ENCODE results near the gene GKN1.

DNA sequence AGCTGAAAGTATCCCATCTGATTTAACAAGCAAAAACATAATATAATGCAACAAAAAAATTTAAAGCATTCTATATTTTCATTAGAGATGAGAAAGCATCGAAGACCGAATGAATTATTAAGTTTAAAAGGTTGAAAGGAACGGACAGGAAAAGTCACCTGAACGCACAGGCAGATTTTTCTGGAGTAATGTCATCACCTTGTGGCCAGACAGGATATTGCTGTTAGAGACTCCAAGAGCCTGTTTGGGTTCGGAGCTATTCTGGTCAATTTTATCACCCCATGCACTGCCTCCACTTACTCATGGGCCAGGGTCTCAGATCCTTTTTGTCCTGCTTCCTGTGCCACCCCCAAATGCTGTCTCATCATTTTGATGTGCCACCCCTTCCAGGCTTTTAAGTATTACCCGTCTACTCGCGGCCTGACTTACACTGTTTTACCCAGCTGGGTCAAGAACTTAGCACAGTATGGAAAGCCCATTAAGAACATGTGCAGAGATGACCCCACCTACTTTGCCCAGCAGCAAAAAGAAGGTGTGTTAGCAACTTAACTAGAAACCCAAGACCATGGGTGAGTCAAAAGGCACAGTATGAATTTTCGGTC is 49.0 kb upstream of the GKN1 start:
- TF ChIP-seq, protein P1, sequence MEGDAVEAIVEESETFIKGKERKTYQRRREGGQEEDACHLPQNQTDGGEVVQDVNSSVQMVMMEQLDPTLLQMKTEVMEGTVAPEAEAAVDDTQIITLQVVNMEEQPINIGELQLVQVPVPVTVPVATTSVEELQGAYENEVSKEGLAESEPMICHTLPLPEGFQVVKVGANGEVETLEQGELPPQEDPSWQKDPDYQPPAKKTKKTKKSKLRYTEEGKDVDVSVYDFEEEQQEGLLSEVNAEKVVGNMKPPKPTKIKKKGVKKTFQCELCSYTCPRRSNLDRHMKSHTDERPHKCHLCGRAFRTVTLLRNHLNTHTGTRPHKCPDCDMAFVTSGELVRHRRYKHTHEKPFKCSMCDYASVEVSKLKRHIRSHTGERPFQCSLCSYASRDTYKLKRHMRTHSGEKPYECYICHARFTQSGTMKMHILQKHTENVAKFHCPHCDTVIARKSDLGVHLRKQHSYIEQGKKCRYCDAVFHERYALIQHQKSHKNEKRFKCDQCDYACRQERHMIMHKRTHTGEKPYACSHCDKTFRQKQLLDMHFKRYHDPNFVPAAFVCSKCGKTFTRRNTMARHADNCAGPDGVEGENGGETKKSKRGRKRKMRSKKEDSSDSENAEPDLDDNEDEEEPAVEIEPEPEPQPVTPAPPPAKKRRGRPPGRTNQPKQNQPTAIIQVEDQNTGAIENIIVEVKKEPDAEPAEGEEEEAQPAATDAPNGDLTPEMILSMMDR (IDR thresholded peaks at IDR 0.05; ENCODE audit: poor library complexity, severe bottlenecking): peak; percentile 92
- TF ChIP-seq RAD21 (conservative IDR thresholded peaks at IDR 0.05) (peak; percentile 94), EP300 (conservative IDR thresholded peaks at IDR 0.05; ENCODE audit: poor library complexity, severe bottlenecking) (no peak)
